Measurements from ENCODE around the gene THSD7A.
A peak's percentile ranks its signal among the peaks of the same experiment; 100 is the strongest.

Gene THSD7A

GRCh38 chr7:11760372-11760771, 71.6 kb downstream of the THSD7A start:
- peak; percentile 10 for DNase-seq (ENCODE audit: low read depth)
- H3K4me3 ChIP-seq (ENCODE audit: control insufficient read depth, low read depth, low read length): no peak overlapping the region
- TF ChIP-seq, protein P1, sequence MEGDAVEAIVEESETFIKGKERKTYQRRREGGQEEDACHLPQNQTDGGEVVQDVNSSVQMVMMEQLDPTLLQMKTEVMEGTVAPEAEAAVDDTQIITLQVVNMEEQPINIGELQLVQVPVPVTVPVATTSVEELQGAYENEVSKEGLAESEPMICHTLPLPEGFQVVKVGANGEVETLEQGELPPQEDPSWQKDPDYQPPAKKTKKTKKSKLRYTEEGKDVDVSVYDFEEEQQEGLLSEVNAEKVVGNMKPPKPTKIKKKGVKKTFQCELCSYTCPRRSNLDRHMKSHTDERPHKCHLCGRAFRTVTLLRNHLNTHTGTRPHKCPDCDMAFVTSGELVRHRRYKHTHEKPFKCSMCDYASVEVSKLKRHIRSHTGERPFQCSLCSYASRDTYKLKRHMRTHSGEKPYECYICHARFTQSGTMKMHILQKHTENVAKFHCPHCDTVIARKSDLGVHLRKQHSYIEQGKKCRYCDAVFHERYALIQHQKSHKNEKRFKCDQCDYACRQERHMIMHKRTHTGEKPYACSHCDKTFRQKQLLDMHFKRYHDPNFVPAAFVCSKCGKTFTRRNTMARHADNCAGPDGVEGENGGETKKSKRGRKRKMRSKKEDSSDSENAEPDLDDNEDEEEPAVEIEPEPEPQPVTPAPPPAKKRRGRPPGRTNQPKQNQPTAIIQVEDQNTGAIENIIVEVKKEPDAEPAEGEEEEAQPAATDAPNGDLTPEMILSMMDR (conservative IDR thresholded peaks at IDR 0.05; ENCODE audit: control insufficient read depth, insufficient read depth, low read depth, low read length): no peak

GRCh38 chr7:11758627-11759111, 73.3 kb downstream of the THSD7A start:
- H3K4me3 ChIP-seq (ENCODE audit: control insufficient read depth, low read depth, low read length): no peak overlapping the region
- no peak for DNase-seq (ENCODE audit: low read depth)
- TF ChIP-seq, protein P1 (conservative IDR thresholded peaks at IDR 0.05; ENCODE audit: control insufficient read depth, insufficient read depth, low read depth, low read length): no peak

DNA sequence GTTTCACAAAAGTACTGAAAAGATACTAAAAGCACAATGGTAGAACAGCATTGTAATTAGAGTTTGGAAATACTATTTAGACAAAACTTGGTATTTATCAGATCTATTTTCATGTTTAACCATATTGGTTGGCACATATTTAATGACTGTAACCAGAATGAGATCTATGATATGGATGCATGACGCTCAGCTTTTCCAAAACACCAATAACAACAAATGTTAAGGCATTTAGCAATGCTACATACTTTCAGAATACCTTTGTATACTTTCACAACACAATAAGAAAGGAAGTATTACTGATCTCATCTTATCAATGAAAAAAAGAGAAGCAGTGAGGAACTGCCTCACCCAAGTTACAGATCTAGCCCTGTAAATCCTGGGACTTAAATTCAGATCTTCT, 74.8 kb downstream of the THSD7A start:
- DNase-seq (ENCODE audit: low read depth): no peak

GRCh38 chr7:11754933-11755332, 77.1 kb downstream of the THSD7A start:
- DNase-seq (ENCODE audit: low read depth): no peak
- H3K4me3 ChIP-seq (ENCODE audit: control insufficient read depth, low read depth, low read length): no peak overlapping the region
- TF ChIP-seq, protein P1 (conservative IDR thresholded peaks at IDR 0.05; ENCODE audit: control insufficient read depth, insufficient read depth, low read depth, low read length): no peak

More for the DNA sequence above, 74.8 kb downstream of the THSD7A start:
- no peak overlapping the region for H3K4me3 ChIP-seq (ENCODE audit: control insufficient read depth, low read depth, low read length)
- TF ChIP-seq, protein P1 (conservative IDR thresholded peaks at IDR 0.05; ENCODE audit: control insufficient read depth, insufficient read depth, low read depth, low read length): no peak

DNA sequence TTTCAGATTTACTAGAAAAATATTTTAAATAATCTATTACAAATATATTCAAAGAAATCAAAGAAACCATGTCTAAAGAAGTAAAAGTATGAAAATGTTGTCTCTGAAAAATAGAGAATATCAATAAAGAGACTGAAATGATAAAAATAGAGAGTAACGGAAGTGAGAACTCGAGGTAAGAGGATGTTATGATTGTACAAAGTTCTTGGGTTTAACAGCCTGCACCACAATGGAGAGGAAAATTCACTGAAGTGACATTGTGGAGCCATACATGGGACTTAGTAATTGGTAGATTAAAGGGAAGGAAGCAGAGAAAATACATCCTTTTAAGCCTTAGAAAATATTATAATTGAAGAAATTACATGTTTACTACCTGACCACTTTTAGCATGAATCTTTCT, 77.9 kb downstream of the THSD7A start:
- TF ChIP-seq, protein P1 (conservative IDR thresholded peaks at IDR 0.05; ENCODE audit: control insufficient read depth, insufficient read depth, low read depth, low read length): no peak
- DNase-seq (ENCODE audit: low read depth): no peak
- H3K4me3 ChIP-seq (ENCODE audit: control insufficient read depth, low read depth, low read length): no peak overlapping the region

- TF ChIP-seq, protein P1 (conservative IDR thresholded peaks at IDR 0.05; ENCODE audit: control insufficient read depth, insufficient read depth, low read depth, low read length): no peak
- H3K4me3 ChIP-seq (ENCODE audit: control insufficient read depth, low read depth, low read length): no peak overlapping the region
- no peak for DNase-seq (ENCODE audit: low read depth)
Measured at GRCh38 chr7:11753433-11753832, 78.6 kb downstream of the THSD7A start.

Measured in fibroblast of mammary gland (primary cell).